GM19238 (cell line): ENCODE results near the gene SIGLEC5.

ENCODE experiments used
- DNase-seq: peaks from one replicate; pipeline ENCODE4 v3.0.0; 2011; ENCODE audit warnings: low spot score; ENCODE audit not compliant: insufficient read length

Gene SIGLEC5

DNA sequence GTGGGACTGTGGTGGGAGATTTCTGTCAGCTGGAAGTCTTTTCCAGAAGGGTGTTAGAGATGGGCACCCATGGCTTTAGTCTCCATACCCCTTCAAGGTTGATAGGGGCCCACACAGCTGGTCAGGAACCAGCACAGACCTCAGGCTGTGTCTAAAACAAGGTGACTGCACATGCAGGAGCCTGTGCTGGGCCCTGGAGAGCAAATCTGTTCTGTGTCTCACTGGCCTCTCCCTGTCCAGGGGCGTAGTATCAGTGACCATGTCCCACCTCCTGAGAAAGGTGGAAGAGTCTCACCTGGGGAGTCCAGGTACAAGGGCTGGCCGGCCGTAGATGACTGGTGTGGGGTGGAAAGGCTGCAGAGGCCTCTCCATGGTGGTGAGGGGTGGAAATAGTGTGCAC is 39.8 kb downstream of the SIGLEC5 start:
- DNase-seq, result no peak

DNA sequence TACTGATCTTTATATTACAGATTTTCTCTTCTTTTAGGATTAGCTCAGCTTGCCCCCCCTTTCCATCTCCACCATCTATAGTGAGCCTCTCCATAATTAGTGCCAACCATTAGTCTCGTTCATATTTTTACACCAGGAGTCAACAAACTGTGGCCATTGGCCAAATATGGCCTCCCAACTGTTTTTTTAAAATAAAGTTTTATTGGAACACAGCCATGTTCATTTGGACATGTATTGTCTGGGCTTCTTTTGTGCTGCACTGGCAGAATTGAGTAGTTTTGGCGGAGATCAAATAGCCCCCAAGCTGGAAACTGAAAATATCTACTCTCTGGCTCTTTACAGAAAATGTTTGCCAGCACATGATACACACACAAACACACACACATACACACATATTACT is 40.7 kb downstream of the SIGLEC5 start:
- no peak for DNase-seq

DNA sequence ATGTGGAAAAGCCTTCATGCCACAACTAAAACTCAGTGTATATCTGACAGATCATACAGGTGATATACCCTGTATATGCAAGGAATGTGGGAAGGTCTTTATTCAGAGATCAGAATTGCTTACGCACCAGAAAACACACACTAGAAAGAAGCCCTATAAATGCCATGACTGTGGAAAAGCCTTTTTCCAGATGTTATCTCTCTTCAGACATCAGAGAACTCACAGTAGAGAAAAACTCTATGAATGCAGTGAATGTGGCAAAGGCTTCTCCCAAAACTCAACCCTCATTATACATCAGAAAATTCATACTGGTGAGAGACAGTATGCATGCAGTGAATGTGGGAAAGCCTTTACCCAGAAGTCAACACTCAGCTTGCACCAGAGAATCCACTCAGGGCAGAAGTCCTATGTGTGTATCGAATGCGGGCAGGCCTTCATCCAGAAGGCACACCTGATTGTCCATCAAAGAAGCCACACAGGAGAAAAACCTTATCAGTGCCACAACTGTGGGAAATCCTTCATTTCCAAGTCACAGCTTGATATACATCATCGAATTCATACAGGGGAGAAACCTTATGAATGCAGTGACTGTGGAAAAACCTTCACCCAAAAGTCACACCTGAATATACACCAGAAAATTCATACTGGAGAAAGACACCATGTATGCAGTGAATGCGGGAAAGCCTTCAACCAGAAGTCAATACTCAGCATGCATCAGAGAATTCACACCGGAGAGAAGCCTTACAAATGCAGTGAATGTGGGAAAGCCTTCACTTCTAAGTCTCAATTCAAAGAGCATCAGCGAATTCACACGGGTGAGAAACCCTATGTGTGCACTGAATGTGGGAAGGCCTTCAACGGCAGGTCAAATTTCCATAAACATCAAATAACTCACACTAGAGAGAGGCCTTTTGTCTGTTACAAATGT is 42.7 kb downstream of the SIGLEC5 start:
- DNase-seq, result no peak

DNA sequence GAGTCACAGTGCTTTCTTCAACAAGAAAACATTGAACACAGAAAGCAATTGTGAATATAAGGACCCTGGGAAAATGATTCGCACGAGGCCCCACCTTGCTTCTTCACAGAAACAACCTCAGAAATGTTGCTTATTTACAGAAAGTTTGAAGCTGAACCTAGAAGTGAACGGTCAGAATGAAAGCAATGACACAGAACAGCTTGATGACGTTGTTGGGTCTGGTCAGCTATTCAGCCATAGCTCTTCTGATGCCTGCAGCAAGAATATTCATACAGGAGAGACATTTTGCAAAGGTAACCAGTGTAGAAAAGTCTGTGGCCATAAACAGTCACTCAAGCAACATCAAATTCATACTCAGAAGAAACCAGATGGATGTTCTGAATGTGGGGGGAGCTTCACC is 43.4 kb downstream of the SIGLEC5 start:
- no peak for DNase-seq

DNA sequence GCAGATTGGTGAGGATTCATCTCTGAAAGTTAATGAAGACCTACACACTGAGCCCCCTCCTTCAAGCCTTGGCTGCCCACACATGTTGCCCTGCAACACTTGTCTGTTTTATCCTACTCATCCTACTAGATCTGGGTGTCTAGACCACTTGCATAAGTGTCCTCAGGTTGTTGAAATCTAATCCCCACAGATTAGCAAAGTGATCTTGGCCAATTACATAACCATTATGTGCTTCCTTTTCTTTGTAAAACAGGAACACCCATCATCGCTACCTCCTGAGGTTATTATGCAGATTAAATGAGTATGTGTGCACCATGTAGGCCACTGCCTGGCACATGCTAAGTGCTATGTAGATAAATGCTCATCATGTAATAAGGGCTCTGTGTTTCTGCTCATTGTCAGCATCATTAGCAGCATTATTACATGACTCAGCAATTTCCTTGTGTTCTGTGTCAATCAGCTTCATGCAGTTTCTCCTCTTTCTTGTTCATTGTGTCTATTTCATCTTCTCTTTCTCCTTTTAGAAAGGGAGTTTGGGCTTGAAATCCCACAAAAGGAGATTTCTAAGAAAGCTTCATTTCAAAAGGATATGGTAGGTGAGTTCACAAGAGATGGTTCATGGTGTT is 44.0 kb downstream of the SIGLEC5 start:
- no peak for DNase-seq

DNA sequence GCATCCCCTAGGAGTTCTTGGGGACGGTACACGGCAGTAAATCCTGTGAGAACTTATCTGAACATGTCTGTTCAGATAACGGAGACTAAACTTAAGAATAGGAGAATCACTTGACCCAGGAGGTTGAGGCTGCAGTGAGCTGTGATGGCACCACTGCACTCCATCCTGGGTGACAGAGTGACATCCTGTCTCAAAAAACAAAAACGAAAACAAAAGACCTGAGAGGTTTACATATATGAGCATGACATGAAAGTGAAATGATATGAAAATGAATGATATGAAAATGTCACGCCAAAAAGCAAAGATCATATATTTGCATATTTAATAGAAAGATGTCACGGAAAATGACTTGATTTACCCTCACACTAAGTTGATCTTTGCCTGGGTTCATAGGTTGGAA is 53.4 kb downstream of the SIGLEC5 start:
- no peak for DNase-seq

DNA sequence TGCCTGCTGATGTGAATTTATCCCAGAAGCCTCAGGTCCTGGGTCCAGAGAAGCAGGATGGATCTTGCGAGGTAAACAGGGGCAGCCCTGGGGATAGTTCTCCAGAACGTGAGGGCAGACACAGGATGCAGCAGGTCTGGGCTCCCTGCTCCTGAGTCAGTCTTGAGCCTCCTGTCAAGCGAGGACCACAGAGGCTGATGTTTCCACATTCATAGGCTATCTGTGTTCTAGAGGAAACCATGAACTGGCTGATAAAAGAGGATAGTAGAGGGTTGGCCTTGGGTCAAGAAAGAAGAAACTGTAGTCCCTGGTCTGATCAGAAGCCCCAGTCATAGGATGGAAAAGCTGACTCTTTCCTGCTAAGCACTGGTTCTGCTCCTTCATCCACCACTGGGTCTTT is 56.9 kb downstream of the SIGLEC5 start:
- no peak for DNase-seq

DNA sequence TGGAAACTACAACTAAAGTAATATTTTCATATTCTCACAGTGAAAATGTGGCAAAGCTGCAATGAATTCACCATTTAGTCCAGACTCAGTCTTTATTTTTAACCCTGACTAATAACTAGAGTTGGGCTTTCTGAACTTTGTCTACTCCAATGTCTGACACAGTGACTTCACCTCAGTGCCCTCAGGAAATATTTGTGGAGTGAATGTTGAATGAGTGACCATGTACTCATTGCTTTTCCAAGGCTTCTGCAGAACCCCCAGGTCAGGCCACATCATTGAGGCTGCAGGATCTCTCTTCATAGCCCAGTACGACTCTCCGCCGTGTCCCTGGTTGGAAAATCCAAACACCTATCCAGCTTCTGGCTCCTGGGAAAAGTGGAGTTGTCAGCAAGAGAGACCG is 57.3 kb downstream of the SIGLEC5 start:
- DNase-seq, result no peak

DNA sequence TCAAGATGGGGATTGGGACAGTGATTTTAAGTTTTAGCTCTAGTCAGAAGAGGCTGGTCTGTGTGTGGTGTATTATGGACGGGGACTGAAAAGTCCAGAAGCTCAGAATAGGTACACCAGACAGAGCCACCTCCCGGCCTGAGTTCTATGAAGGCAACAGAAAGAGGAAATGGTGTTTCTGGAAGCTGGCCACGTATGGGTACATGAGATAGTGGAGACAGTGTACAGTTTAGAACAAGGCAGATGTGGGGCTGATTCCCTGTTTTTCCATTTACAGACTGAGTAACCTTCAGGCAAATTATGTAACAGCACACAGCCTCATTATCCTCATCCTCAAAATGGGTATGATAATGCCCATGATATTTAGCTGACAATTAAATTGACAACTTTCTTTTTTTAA is 57.8 kb downstream of the SIGLEC5 start:
- no peak for DNase-seq

DNA sequence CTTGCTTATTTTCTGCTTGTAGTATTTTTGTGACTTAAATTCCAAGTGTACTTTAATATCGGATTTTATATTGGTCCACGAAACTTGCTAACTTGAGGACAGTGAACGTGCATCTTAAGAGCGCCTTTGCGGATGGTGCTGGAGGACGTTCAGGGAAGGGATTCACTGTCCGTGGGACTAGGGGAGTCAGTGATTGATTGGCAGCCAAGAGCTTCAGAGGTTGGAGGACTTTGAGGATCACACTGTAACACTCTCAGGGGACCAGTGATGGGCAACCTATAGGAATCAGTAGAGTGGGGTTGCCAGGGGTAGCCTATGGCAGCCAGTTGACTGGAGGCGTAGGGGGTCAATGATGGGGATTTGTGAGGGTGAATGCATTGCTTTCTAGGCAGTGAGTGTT is 58.6 kb downstream of the SIGLEC5 start:
- DNase-seq, result no peak

DNA sequence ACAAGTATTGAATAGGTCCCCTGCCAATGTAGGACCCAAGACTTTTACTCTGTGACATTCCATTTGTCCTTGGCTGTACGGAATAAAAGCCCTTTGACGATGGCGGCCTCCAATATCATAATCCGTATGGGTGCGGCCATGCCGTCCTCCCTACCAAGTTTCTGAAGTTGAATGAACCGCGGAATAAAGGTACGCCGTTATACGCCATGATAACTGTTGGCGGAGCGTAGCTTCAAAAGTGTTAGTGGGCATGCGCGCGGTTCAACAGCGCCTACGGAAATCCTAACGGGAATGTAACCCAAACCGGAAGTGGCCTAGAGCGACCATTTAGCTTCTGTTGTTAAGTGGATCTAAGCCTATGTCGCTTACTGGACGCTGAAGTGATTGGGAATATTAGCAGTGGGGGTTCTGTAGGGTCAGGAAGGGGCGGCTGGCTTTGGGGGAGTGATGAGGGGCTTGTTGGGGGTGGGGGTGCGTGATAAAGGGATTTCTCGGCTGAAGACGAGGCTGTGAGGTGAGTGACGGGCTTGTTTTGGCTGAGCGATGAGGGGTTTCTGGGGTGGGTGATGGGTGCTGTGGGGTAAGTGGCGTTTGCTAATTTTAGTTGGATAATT is 59.1 kb downstream of the SIGLEC5 start, which contains the start of gene ZNF175:
Gene ZNF175 (plus strand): TSS at position 322 of the 614 bp plus-strand sequence. CDS start 2,047 bp downstream, outside the sequence.
- peak; percentile 33 for DNase-seq

DNA sequence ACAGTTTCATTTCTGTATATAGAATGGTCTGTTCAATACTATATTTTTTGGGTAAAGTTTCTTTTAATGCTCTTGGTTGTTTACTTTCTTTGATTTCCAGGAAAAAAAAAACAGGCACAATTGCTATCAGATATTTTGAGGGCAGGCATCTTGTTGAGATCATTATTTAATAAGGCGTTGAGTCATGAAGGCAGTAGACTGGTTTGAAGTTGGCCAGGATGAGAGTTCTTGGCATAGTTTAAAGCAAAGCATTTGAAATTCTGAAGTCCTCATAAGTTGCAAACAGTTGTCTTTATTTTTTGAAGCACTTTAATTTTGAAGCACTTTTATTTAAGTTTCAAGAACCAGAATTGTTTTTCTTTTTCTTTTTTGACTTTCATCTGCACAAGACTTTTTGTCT is 61.7 kb downstream of the SIGLEC5 start:
- DNase-seq, result no peak

DNA sequence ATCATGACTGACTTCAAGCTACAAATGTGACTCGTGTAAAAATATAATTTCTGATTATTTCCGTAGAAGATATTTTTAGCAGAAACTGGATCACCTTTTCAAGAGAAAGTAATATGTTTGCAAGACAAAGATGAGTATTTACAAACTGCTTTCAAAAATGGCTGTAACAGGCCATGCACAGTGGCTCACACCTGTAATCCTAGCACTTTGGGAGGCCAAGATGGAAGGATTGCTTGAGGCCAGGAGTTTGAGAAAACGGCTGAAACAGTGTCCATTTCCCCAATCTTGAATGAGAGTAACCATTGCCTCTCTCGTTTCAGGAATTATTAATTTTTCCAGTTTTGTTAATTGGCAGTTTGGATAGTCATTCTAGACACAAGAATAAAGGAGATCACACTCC is 62.6 kb downstream of the SIGLEC5 start:
- no peak for DNase-seq

DNA sequence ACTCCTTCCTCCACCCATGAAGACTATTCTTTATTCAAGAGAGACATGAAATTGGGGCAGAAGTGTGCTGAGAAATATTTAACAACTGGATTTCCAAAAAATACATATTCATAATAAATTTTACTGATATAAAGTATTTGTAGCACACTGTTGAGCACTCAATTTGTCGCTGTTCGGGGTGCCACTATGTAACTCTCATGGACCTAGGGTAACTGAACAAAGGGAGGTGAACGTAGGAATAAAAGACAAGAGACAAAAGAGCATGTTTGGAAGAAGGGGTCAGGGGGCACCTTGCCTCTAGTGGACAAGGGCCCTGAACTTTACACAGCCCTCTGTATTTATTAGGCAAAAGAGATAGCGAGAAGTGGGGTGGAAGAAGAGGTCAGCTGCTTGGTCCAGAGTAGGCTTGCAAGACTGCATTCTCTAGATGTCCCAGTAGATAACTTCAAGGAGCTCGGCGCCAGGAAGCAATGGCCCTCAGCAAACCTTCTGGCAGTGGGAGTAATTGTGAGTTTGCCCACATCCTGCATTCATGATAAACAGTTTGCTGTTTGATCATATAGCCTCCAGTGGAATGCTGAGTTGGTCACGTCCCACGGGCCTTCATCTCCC is 63.6 kb downstream of the SIGLEC5 start:
- DNase-seq, result no peak

DNA sequence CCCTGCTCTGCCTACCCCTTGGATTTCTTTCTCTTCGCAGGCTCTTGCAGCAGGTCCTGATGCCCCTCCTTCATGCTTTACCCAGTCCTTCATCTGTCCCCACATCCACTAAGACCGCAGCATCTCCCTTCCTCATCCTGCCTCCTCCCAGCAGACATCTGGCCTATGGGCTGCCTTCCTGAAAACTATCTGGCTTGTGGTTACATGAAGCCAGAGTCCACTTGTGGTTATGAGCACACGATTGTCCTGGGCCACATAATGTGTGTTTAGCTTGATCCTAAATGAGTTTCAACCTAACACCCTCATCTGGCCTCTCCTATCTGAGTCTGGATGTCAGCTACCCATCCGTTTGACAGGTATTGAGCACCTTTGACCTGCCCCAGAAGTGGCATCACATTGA is 64.6 kb downstream of the SIGLEC5 start:
- no peak for DNase-seq

DNA sequence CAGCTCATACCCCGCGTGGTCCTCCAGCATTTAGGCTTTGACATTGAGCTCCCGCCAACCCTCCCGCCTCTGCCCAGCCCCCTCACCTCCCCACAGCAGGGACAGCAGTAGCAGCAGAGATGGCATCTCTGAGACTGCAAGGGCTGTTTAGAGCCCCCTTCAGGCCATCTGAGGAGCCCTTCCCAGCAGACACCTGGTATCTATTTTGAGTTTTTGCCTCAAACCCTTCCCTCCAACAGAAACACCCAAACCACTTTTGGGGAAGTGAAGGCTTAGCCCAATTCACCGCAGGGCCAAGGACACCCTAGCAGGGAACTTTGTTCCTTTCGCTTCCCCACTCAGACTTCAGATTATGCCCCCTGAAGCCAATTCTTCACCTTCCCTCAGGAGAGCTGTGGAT is 65.4 kb downstream of the SIGLEC5 start:
- DNase-seq, result peak; percentile 34
